IMR-90 (cell line): Measurements from ENCODE around the gene CYFIP2. TPM values are rescaled to one million over a fixed set of nuclear protein-coding genes. Genes with fewer than 3 reads are reported as not detected.

ENCODE experiments used
- polyA plus RNA-seq, 3 experiments: library from polyadenylated mRNA; depleted of rRNA; stranded (reverse); fragments of >200 nt; gene quantifications; 2 replicates each; pipeline ENCODE4 v1.2.3, GENCODE V29; 2012; ENCODE audit warnings: low replicate concordance in 1 of 3
- total RNA-seq: library from RNA; depleted of rRNA; stranded (reverse); fragments of >200 nt; gene quantifications from 2 replicates; pipeline ENCODE4 v1.2.3, GENCODE V29; 2012; rRNA removed

Gene CYFIP2
- total and polyA plus RNA-seq, 2 of the 4 experiments (the other 2 are of a cell fraction): 6.8 to 13.4 TPM

Other genes starting within 250 kb of the CYFIP2 start
- not detected in 2 replicates for gene HAVCR1, start 207.0 kb upstream of the CYFIP2 start, total RNA-seq
- not detected in 2 replicates for gene HAVCR1, start 207.0 kb upstream of the CYFIP2 start, polyA plus RNA-seq (2012; rRNA removed)
- gene HAVCR2, start 157.1 kb upstream of the CYFIP2 start, total RNA-seq: under 0.01 TPM in 2 replicates
- 0.07 and 0.09 TPM in 2 replicates for gene HAVCR2, start 157.1 kb upstream of the CYFIP2 start, polyA plus RNA-seq (2012; rRNA removed)
- 8.6 and 13.9 TPM in 2 replicates for gene MED7, start 123.3 kb upstream of the CYFIP2 start, total RNA-seq
- gene MED7, start 123.3 kb upstream of the CYFIP2 start, polyA plus RNA-seq (2012; rRNA removed): 7.3 and 9.0 TPM in 2 replicates
- not detected in 2 replicates for gene GARIN3, start 99.9 kb upstream of the CYFIP2 start, total RNA-seq
- not detected in 2 replicates for gene GARIN3, start 99.9 kb upstream of the CYFIP2 start, polyA plus RNA-seq (2012; rRNA removed)
- not detected in 2 replicates for gene ITK, start 85.3 kb upstream of the CYFIP2 start, total RNA-seq
- not detected in 2 replicates for gene ITK, start 85.3 kb upstream of the CYFIP2 start, polyA plus RNA-seq (2012; rRNA removed)
- gene NIPAL4, start 194.1 kb downstream of the CYFIP2 start, total RNA-seq: 0.18 and 0.28 TPM in 2 replicates
- 0.32 and 0.39 TPM in 2 replicates for gene NIPAL4, start 194.1 kb downstream of the CYFIP2 start, polyA plus RNA-seq (2012; rRNA removed)